Measurements from ENCODE around the gene GIT1. TPM values are rescaled to one million over a fixed set of nuclear protein-coding genes. Genes with fewer than 3 reads are reported as not detected.

GIT1 gene
- total and polyA plus RNA-seq, 2 of the 13 experiments (the other 11 are each of a cell fraction or from before 2014, with no cell fraction given): 14.2 to 30.8 TPM

DNA sequence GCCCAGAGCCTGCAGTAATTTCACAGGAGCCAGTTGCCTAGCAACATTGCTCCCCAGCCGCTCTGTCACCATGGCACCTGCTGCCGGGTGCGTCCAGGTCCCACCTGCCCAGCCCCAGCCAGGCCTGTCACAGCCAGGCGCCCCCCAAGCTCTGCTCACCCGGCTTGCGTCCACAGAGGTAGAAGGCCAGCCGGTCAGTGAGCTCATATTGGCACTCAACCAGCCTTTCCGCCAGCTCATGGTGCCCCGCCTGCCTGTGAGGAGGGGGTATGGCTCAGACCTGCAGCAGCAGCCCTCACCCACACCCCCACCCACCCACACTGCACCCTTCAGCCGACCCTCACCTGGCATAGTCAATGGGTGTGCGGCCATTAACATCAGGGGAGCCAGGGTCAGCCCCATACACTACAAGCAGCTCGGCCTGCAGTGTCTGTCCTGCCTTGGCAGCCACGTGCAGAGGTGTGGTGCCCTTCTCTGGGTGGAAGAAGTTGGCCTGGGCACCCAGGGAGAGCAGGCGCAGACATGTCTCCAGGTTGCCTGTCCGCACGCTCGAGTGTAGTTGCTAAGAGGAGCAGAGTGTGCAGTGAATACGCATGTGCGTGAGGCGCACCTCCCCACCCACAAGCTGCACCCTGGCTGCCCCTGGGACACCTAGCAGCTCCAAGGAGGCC is 7.7 kb downstream of the GIT1 start:
- in situ Hi-C loops (cut with HindIII; ENCODE audit: extremely low pct_ligation_motif_present, low pct_unique_long_range_greater_than_20kb) (loop anchor here (5.0 kb wide), 1 partner anchor 36 kb away; no protein-coding TSS in a partner anchor), intact Hi-C loops (cut with micrococcal nuclease; ENCODE audit: unreplicated experiment) (no loop called here)
- BruUV-seq (replicated peaks): no TSS peak
- Histone ChIP-seq H3K4me1 (ENCODE audit: insufficient read depth, low read length) (peaks cover 15% of the 10 kb centered on the region), H2AFZ (ENCODE audit: low read length) (no peak overlapping the region), H3K27me3 (ENCODE audit: control insufficient read depth in 1 of 2, insufficient read depth in 2 of 2, low read length in 2 of 2) (no peaks in the 10 kb centered on the region), H3K9me3 (ENCODE audit: low read length) (no peaks in the 10 kb centered on the region), H3K4me3 (replicated peaks in 1 of 3; ENCODE audit: insufficient read depth in 1 of 3, low read depth in 2 of 3, low read length in 3 of 3) (no peak overlapping the region), H4K20me1 (ENCODE audit: insufficient read depth, low read length) (no peaks in the 10 kb centered on the region; the same call in 1 of the 2 replicates), H3K9ac (ENCODE audit: insufficient read depth, low read depth, low read length) (no peak overlapping the region), H3K36me3 (replicated peaks in 1 of 2; ENCODE audit: control insufficient read depth in 1 of 2, insufficient read depth in 2 of 2, low read length in 2 of 2) (peaks cover 6 to 10% of the 10 kb centered on the region in 2 experiments; a peak in 4 of 5 replicates), H3K79me2 (ENCODE audit: insufficient read depth, low read length) (peaks cover 3% of the 10 kb centered on the region), H3K27ac (ENCODE audit: extremely low read length, insufficient read depth, low read length) (no peak overlapping the region), H3K4me2 (ENCODE audit: low read depth, low read length) (no peak overlapping the region)
- FAIRE-seq (no peak), ATAC-seq (no peak), DNase-seq (ENCODE audit: low spot score) (no peak)
- CTCF ChIA-PET (ENCODE audit: low intra/inter-chr PET ratio, low total read pairs): interaction anchor here (3.1 kb wide), 1 partner anchor 10 kb away, joined by 39 read pairs; the partner anchor contains the start of gene ANKRD13B
- POLR2A ChIA-PET: no interaction called here
- WGBS (ENCODE audit: low lambda C conversion rate): 98% methylated on average over 12 of the region's 20 CpGs
- TF ChIP-seq DDIT3 (CRISPR knock-in tag; IDR thresholded peaks at IDR 0.05): no peak
- TF ChIP-seq SKIL (CRISPR knock-in tag; IDR thresholded peaks at IDR 0.05; ENCODE audit: borderline replicate concordance): no peak
- TF ChIP-seq RFXAP (CRISPR knock-in tag; IDR thresholded peaks at IDR 0.05; ENCODE audit: borderline replicate concordance): no peak
- TF ChIP-seq AGO2 (optimal IDR thresholded peaks at IDR 0.05; ENCODE audit: low read depth, low read length): peak; percentile 42
